HEK293 (cell line): ENCODE measurements around the gene EPHB1.

Source experiments
- CTCF ChIA-PET: fragments of 350-600 bp; formaldehyde crosslinking; extraction: SDS; loops from one replicate; lab custom pipeline; 2021; ENCODE audit warnings: antibody characterized with exemption; lab: Yijun Ruan, JAX
- POLR2A ChIA-PET: fragments of 300-600 bp; formaldehyde crosslinking; extraction: SDS; loops from one replicate; lab custom pipeline; 2020; ENCODE audit warnings: antibody characterized with exemption, inconsistent platforms; lab: Yijun Ruan, JAX
- H3K27ac ChIP-seq: fragments of 200-500 bp; sonication (Bioruptor generic); 2 replicates; pipeline ENCODE4 v1.5.1; 2014; ENCODE audit warnings: low read depth, low read length, control low read depth, inconsistent platforms; ENCODE audit errors: extremely low read depth
- H3K36me3 ChIP-seq, 2 experiments: fragments of 200-500 bp in 1 of 2; sonication (Bioruptor generic) in 1 of 2; 1 replicate in 1 of 2; 2 replicates in 1 of 2; pipeline ENCODE4 v1.5.1; 2014 to 2017; ENCODE audit warnings: inconsistent platforms in 2 of 2, low read length in 2 of 2; ENCODE audit not compliant: control insufficient read depth in 2 of 2, insufficient read depth in 1 of 2
- H3K4me1 ChIP-seq: fragments of 200-500 bp; sonication (Bioruptor generic); 2 replicates; pipeline ENCODE4 v1.5.1; 2014; ENCODE audit warnings: mild to moderate bottlenecking, low read length, inconsistent platforms; ENCODE audit not compliant: control insufficient read depth, insufficient read depth
- H3K4me3 ChIP-seq: 2 replicates; pipeline ENCODE4 v1.5.1; 2011; ENCODE audit warnings: low read depth, mild to moderate bottlenecking, control low read depth, low read length, moderate library complexity
- H3K9me3 ChIP-seq: fragments of 200-500 bp; sonication (Bioruptor generic); 2 replicates; pipeline ENCODE4 v1.5.1; 2014; ENCODE audit warnings: low read depth, low read length, inconsistent platforms; ENCODE audit not compliant: control insufficient read depth, insufficient read depth
- GLIS1 ChIP-seq: fragments of 450-650 bp; formaldehyde crosslinking; IDR thresholded peaks from 2 replicates; pipeline ENCODE4 v1.5.1; 2016; ENCODE audit warnings: missing biosample characterization, missing genetic modification characterization
- HOXC10 ChIP-seq: sonication (generic); formaldehyde crosslinking; IDR thresholded peaks from 2 replicates; pipeline ENCODE4 v1.8.1; 2023; ENCODE audit warnings: mild to moderate bottlenecking, missing genetic modification reagents
- KLF1 ChIP-seq: fragments of 450-650 bp; formaldehyde crosslinking; IDR thresholded peaks from 2 replicates; pipeline ENCODE4 v1.5.1; 2016; ENCODE audit warnings: missing biosample characterization, missing genetic modification characterization
- KLF8 ChIP-seq: fragments of 450-650 bp; formaldehyde crosslinking; IDR thresholded peaks from 2 replicates; pipeline ENCODE4 v1.5.1; 2016; ENCODE audit warnings: missing biosample characterization, missing genetic modification characterization
- REPIN1 ChIP-seq: fragments of 450-650 bp; formaldehyde crosslinking; IDR thresholded peaks from 2 replicates; pipeline ENCODE4 v1.5.1; 2017; ENCODE audit warnings: missing biosample characterization, missing genetic modification characterization, low read depth
- SALL2 ChIP-seq: fragments of 450-650 bp; formaldehyde crosslinking; IDR thresholded peaks from 2 replicates; pipeline ENCODE4 v1.5.0; 2017; ENCODE audit warnings: missing biosample characterization, mild to moderate bottlenecking, missing genetic modification characterization, borderline replicate concordance
- ZBTB17 ChIP-seq: fragments of 450-650 bp; formaldehyde crosslinking; IDR thresholded peaks from 2 replicates; pipeline ENCODE4 v1.5.1; 2016; ENCODE audit warnings: missing biosample characterization, missing genetic modification characterization
- ZFHX2 ChIP-seq: fragments of 450-650 bp; formaldehyde crosslinking; conservative IDR thresholded peaks from 2 replicates; pipeline ENCODE4 v1.5.1; 2016; ENCODE audit warnings: missing biosample characterization, missing genetic modification characterization
- ZFP3 ChIP-seq: fragments of 450-650 bp; formaldehyde crosslinking; IDR thresholded peaks from 2 replicates; pipeline ENCODE4 v1.5.1; 2016; ENCODE audit warnings: low read depth, missing biosample characterization, missing genetic modification characterization
- ZFP37 ChIP-seq: fragments of 450-650 bp; formaldehyde crosslinking; IDR thresholded peaks from 2 replicates; pipeline ENCODE4 v1.5.1; 2016; ENCODE audit warnings: missing biosample characterization, missing genetic modification characterization
- ZFP41 ChIP-seq: fragments of 450-650 bp; formaldehyde crosslinking; IDR thresholded peaks from 2 replicates; pipeline ENCODE4 v1.5.1; 2016; ENCODE audit warnings: missing biosample characterization, missing genetic modification characterization, borderline replicate concordance
- ZNF175 ChIP-seq: fragments of 450-650 bp; formaldehyde crosslinking; IDR thresholded peaks from 2 replicates; pipeline ENCODE4 v1.5.1; 2016; ENCODE audit warnings: missing biosample characterization, missing genetic modification characterization
- ZNF184 ChIP-seq: fragments of 450-650 bp; IDR thresholded peaks from 2 replicates; pipeline ENCODE4 v1.5.1; 2018; ENCODE audit warnings: missing biosample characterization, mild to moderate bottlenecking, missing genetic modification characterization
- ZNF223 ChIP-seq: fragments of 450-650 bp; formaldehyde crosslinking; IDR thresholded peaks from 2 replicates; pipeline ENCODE4 v1.5.1; 2016; ENCODE audit warnings: missing biosample characterization, missing genetic modification characterization
- ZNF24 ChIP-seq: fragments of 450-650 bp; formaldehyde crosslinking; IDR thresholded peaks from 2 replicates; pipeline ENCODE4 v1.5.1; 2016; ENCODE audit warnings: missing biosample characterization, missing genetic modification characterization
- ZNF335 ChIP-seq: fragments of 450-650 bp; formaldehyde crosslinking; conservative IDR thresholded peaks from 2 replicates; pipeline ENCODE4 v1.5.1; 2016; ENCODE audit warnings: missing biosample characterization, missing genetic modification characterization
- ZNF341 ChIP-seq: fragments of 450-650 bp; formaldehyde crosslinking; IDR thresholded peaks from 2 replicates; pipeline ENCODE4; 2016; ENCODE audit warnings: low read depth, missing biosample characterization, missing genetic modification characterization
- ZNF362 ChIP-seq: fragments of 450-650 bp; formaldehyde crosslinking; IDR thresholded peaks from 2 replicates; pipeline ENCODE4 v1.5.1; 2016; ENCODE audit warnings: missing biosample characterization, missing genetic modification characterization
- ZNF514 ChIP-seq: fragments of 450-650 bp; formaldehyde crosslinking; IDR thresholded peaks from 2 replicates; pipeline ENCODE4 v1.5.1; 2016; ENCODE audit warnings: missing biosample characterization, missing genetic modification characterization
- ZNF518A ChIP-seq: fragments of 450-650 bp; formaldehyde crosslinking; conservative IDR thresholded peaks from 2 replicates; pipeline ENCODE4 v1.5.1; 2016; ENCODE audit warnings: low read depth, missing biosample characterization, missing genetic modification characterization
- ZNF530 ChIP-seq: fragments of 450-650 bp; formaldehyde crosslinking; IDR thresholded peaks from 2 replicates; pipeline ENCODE4 v1.5.1; 2016; ENCODE audit warnings: low read depth, missing biosample characterization, missing genetic modification characterization
- ZNF571 ChIP-seq: fragments of 450-650 bp; formaldehyde crosslinking; IDR thresholded peaks from 2 replicates; pipeline ENCODE4 v1.5.0; 2017; ENCODE audit warnings: missing biosample characterization, missing genetic modification characterization
- ZNF623 ChIP-seq: fragments of 450-650 bp; formaldehyde crosslinking; IDR thresholded peaks from 2 replicates; pipeline ENCODE4 v1.5.1; 2016; ENCODE audit warnings: missing biosample characterization, missing genetic modification characterization
- ZNF654 ChIP-seq: fragments of 450-650 bp; formaldehyde crosslinking; IDR thresholded peaks from 2 replicates; pipeline ENCODE4 v1.5.1; 2016; ENCODE audit warnings: low read depth, missing biosample characterization, missing genetic modification characterization
- ZNF660 ChIP-seq: fragments of 450-650 bp; IDR thresholded peaks from 2 replicates; pipeline ENCODE4 v1.5.1; 2018; ENCODE audit warnings: missing biosample characterization, mild to moderate bottlenecking, missing genetic modification characterization
- ZNF670 ChIP-seq: fragments of 450-650 bp; formaldehyde crosslinking; IDR thresholded peaks from 2 replicates; pipeline ENCODE4 v1.5.1; 2016; ENCODE audit warnings: missing biosample characterization, missing genetic modification characterization, low read depth
- ZNF701 ChIP-seq: fragments of 450-650 bp; formaldehyde crosslinking; IDR thresholded peaks from 2 replicates; pipeline ENCODE4 v1.5.1; 2016; ENCODE audit warnings: missing biosample characterization, missing genetic modification characterization
- ZNF791 ChIP-seq: fragments of 450-650 bp; formaldehyde crosslinking; IDR thresholded peaks from 2 replicates; pipeline ENCODE4 v1.5.1; 2016; ENCODE audit warnings: missing biosample characterization, missing genetic modification characterization
- ZSCAN30 ChIP-seq: fragments of 450-650 bp; IDR thresholded peaks from 2 replicates; pipeline ENCODE4 v1.5.1; 2018; ENCODE audit warnings: missing biosample characterization, mild to moderate bottlenecking, missing genetic modification characterization, moderate library complexity
- TF ChIP-seq, protein P1 (sequence below): IDR thresholded peaks from 2 replicates; pipeline ENCODE4 v1.6.1; 2011; ENCODE audit warnings: mild to moderate bottlenecking, low read depth, low read length, borderline replicate concordance

Gene EPHB1

DNA sequence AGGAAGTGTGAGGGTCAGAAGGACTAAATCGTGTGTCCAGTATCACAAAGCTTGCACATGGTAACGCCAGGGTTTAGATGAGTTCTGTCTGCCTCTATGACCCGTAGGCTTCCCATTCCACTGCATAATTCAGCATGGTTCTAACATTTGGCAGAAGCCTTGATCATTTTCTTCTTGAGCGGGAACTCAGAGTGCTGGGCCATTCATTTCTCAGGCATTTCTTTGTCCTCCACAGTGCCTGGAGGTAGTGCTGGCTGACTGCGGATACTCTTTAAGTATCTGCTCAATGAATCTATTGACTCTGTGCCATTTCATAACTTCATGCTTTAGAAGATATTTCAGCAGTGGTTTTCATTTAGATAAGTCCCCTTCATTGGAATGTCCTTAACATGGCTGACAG, 370.2 kb downstream of the EPHB1 start:
- CTCF ChIA-PET: no interaction called here
- H3K27ac ChIP-seq: no peak overlapping the region
- POLR2A ChIA-PET: no interaction called here
- no peaks in the 10 kb centered on the region for H3K4me1 ChIP-seq
- H3K4me3 ChIP-seq: no peak overlapping the region
- TF ChIP-seq, protein P1, sequence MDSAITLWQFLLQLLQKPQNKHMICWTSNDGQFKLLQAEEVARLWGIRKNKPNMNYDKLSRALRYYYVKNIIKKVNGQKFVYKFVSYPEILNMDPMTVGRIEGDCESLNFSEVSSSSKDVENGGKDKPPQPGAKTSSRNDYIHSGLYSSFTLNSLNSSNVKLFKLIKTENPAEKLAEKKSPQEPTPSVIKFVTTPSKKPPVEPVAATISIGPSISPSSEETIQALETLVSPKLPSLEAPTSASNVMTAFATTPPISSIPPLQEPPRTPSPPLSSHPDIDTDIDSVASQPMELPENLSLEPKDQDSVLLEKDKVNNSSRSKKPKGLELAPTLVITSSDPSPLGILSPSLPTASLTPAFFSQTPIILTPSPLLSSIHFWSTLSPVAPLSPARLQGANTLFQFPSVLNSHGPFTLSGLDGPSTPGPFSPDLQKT: no peak
- TF ChIP-seq ZNF791 (tag by site-specific recombination): no peak
- TF ChIP-seq ZNF175 (tag by site-specific recombination): no peak
- no peak for TF ChIP-seq ZNF335 (tag by site-specific recombination)
- no peak for TF ChIP-seq ZNF518A (tag by site-specific recombination)
- no peak for TF ChIP-seq ZFP3
- no peak for TF ChIP-seq ZNF184 (tag by site-specific recombination)
- no peak for TF ChIP-seq ZFP37 (tag by site-specific recombination)
- TF ChIP-seq ZNF623 (tag by site-specific recombination): no peak
- TF ChIP-seq ZNF362: no peak
- no peak for TF ChIP-seq ZNF670 (tag by site-specific recombination)
- no peak for TF ChIP-seq ZSCAN30 (tag by site-specific recombination)
- no peak for TF ChIP-seq ZNF24 (tag by site-specific recombination)
- TF ChIP-seq ZNF514 (tag by site-specific recombination): no peak
- no peak for TF ChIP-seq ZNF341 (tag by site-specific recombination)
- TF ChIP-seq ZFHX2: no peak
- TF ChIP-seq KLF8 (tag by site-specific recombination): no peak
- no peak for TF ChIP-seq ZNF530 (tag by site-specific recombination)
- no peak for TF ChIP-seq REPIN1
- TF ChIP-seq ZNF654 (tag by site-specific recombination): no peak
- no peaks in the 10 kb centered on the region for H3K9me3 ChIP-seq
- no peaks in the 10 kb centered on the region for H3K36me3 ChIP-seq

- ChIA-PET CTCF (no interaction called here), POLR2A (no interaction called here)
- Histone ChIP-seq H3K9me3 (no peaks in the 10 kb centered on the region), H3K4me3 (no peak overlapping the region), H3K4me1 (no peaks in the 10 kb centered on the region), H3K36me3 (no peaks in the 10 kb centered on the region), H3K27ac (no peak overlapping the region)
- no peak for TF ChIP-seq ZNF660 (tag by site-specific recombination)
- no peak for TF ChIP-seq ZNF362
- no peak for TF ChIP-seq GLIS1 (tag by site-specific recombination)
- no peak for TF ChIP-seq ZFP41 (tag by site-specific recombination)
- no peak for TF ChIP-seq ZBTB17 (tag by site-specific recombination)
- TF ChIP-seq KLF1 (tag by site-specific recombination): no peak
- TF ChIP-seq HOXC10 (CRISPR knock-in tag): no peak
- no peak for TF ChIP-seq ZNF223 (tag by site-specific recombination)
- TF ChIP-seq ZNF571 (tag by site-specific recombination): no peak
- no peak for TF ChIP-seq SALL2 (tag by site-specific recombination)
- no peak for TF ChIP-seq ZNF701 (tag by site-specific recombination)
Measured at GRCh38 chr3:135166266-135166825, 371.3 kb downstream of the EPHB1 start.
